ENCODE data around the gene SERPINA1.

The SERPINA1 gene

GRCh38 chr14:94330432-94330831, 58.0 kb downstream of the SERPINA1 start:
- Histone ChIP-seq H3K4me3 (ENCODE audit: low read depth, low read length) (no peak overlapping the region), H3K9ac (ENCODE audit: low read length) (no peak overlapping the region), H3K27ac (ENCODE audit: low read depth, low read length) (no peak overlapping the region), H3K36me3 (ENCODE audit: control insufficient read depth, insufficient read depth, low read length) (no peaks in the 10 kb centered on the region), H3K9me3 (ENCODE audit: control insufficient read depth, insufficient read depth, low read depth, low read length) (no peaks in the 10 kb centered on the region), H3K4me1 (ENCODE audit: control insufficient read depth, insufficient read depth, low read length) (no peaks in the 10 kb centered on the region), H3K27me3 (ENCODE audit: control insufficient read depth, insufficient read depth, low read length) (no peaks in the 10 kb centered on the region)

GRCh38 chr14:94329857-94330256, 58.5 kb downstream of the SERPINA1 start:
- no peaks in the 10 kb centered on the region for H3K4me1 ChIP-seq (ENCODE audit: control insufficient read depth, insufficient read depth, low read length)
- no peaks in the 10 kb centered on the region for H3K9me3 ChIP-seq (ENCODE audit: control insufficient read depth, insufficient read depth, low read depth, low read length)
- H3K27ac ChIP-seq (ENCODE audit: low read depth, low read length): no peak overlapping the region
- H3K9ac ChIP-seq (ENCODE audit: low read length): no peak overlapping the region
- H3K36me3 ChIP-seq (ENCODE audit: control insufficient read depth, insufficient read depth, low read length): no peaks in the 10 kb centered on the region
- H3K4me3 ChIP-seq (ENCODE audit: low read depth, low read length): no peak overlapping the region
- H3K27me3 ChIP-seq (ENCODE audit: control insufficient read depth, insufficient read depth, low read length): no peaks in the 10 kb centered on the region

- H3K9ac ChIP-seq (ENCODE audit: low read length): no peak overlapping the region
- H3K36me3 ChIP-seq (ENCODE audit: control insufficient read depth, insufficient read depth, low read length): no peaks in the 10 kb centered on the region
- no peak overlapping the region for H3K4me3 ChIP-seq (ENCODE audit: low read depth, low read length)
- no peaks in the 10 kb centered on the region for H3K4me1 ChIP-seq (ENCODE audit: control insufficient read depth, insufficient read depth, low read length)
- no peak overlapping the region for H3K27ac ChIP-seq (ENCODE audit: low read depth, low read length)
- no peaks in the 10 kb centered on the region for H3K9me3 ChIP-seq (ENCODE audit: control insufficient read depth, insufficient read depth, low read depth, low read length)
- no peaks in the 10 kb centered on the region for H3K27me3 ChIP-seq (ENCODE audit: control insufficient read depth, insufficient read depth, low read length)
These were observed 60.2 kb downstream of the SERPINA1 start for GRCh38 chr14:94328196-94328595.

All from HUES6 (cell line).